Measurements from ENCODE around the gene MOB3C. TPM values are rescaled to one million over a fixed set of nuclear protein-coding genes. Genes with fewer than 3 reads are reported as not detected.

MOB3C gene
- total RNA-seq, 2 experiments from 2014 or later = 2.7 to 3.8 TPM

DNA sequence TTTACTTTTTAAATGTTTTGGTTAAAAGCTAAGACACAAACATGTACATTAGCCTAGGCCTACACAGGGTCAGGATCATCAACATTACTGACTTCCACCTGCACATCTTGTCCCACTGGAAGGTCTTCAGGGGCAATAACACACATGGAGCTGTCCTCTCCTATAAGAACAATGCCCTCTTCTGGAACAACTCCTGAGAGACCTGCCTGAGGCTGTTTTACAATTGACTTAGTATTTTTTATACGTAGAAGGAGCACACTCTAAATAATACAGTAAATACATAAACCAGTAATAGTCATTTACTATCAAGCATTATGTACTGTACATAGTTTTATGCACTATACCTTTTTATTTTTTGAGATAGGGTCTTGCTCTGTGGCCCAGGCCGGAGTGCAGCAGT, 14.1 kb upstream of the MOB3C start:
- ChIA-PET CTCF (ENCODE audit: unreplicated experiment) (no interaction called here), POLR2A (interaction anchor here (0.6 to 1.5 kb wide), 4 partner anchors 9 to 14 kb away, joined by 3 to 5 read pairs (median 4); partner anchors contain the start of gene MOB3C)
- no peak overlapping the region for H2AFZ ChIP-seq (ENCODE audit: low read length)
- BruUV-seq (replicated peaks) = no TSS peak
- TF ChIP-seq, protein P1, sequence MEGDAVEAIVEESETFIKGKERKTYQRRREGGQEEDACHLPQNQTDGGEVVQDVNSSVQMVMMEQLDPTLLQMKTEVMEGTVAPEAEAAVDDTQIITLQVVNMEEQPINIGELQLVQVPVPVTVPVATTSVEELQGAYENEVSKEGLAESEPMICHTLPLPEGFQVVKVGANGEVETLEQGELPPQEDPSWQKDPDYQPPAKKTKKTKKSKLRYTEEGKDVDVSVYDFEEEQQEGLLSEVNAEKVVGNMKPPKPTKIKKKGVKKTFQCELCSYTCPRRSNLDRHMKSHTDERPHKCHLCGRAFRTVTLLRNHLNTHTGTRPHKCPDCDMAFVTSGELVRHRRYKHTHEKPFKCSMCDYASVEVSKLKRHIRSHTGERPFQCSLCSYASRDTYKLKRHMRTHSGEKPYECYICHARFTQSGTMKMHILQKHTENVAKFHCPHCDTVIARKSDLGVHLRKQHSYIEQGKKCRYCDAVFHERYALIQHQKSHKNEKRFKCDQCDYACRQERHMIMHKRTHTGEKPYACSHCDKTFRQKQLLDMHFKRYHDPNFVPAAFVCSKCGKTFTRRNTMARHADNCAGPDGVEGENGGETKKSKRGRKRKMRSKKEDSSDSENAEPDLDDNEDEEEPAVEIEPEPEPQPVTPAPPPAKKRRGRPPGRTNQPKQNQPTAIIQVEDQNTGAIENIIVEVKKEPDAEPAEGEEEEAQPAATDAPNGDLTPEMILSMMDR (conservative IDR thresholded peaks at IDR 0.05; ENCODE audit: low read length) = no peak
- no peak for TF ChIP-seq EZH2phosphoT487 (IDR thresholded peaks at IDR 0.05; ENCODE audit: borderline replicate concordance, low read depth, low read length)
- no peaks in the 10 kb centered on the region for H3K9me2 ChIP-seq (ENCODE audit: insufficient read depth, low read length)
- no peaks in the 10 kb centered on the region for H4K20me1 ChIP-seq (ENCODE audit: insufficient read depth, low read length)
- H3K9me3 ChIP-seq (ENCODE audit: low read length) = no peaks in the 10 kb centered on the region
- no peaks in the 10 kb centered on the region for H3K4me1 ChIP-seq (ENCODE audit: insufficient read depth, low read length, poor library complexity, severe bottlenecking)
- peaks cover 27% of the 10 kb centered on the region for H3K36me3 ChIP-seq (ENCODE audit: insufficient read depth, low read length)
- no peak for DNase-seq (ENCODE audit: low spot score)
- no peak overlapping the region for H3K4me2 ChIP-seq (ENCODE audit: low read length)
- intact Hi-C loops (cut with micrococcal nuclease; ENCODE audit: unreplicated experiment) = no loop called here
- no peaks in the 10 kb centered on the region for H3K79me2 ChIP-seq (ENCODE audit: insufficient read depth, low read depth, low read length)
- no peak overlapping the region for H3K27ac ChIP-seq (ENCODE audit: low read depth, low read length, poor library complexity, severe bottlenecking)
- H3K4me3 ChIP-seq (ENCODE audit: low read depth, low read length, poor library complexity, severe bottlenecking) = no peak overlapping the region

DNA sequence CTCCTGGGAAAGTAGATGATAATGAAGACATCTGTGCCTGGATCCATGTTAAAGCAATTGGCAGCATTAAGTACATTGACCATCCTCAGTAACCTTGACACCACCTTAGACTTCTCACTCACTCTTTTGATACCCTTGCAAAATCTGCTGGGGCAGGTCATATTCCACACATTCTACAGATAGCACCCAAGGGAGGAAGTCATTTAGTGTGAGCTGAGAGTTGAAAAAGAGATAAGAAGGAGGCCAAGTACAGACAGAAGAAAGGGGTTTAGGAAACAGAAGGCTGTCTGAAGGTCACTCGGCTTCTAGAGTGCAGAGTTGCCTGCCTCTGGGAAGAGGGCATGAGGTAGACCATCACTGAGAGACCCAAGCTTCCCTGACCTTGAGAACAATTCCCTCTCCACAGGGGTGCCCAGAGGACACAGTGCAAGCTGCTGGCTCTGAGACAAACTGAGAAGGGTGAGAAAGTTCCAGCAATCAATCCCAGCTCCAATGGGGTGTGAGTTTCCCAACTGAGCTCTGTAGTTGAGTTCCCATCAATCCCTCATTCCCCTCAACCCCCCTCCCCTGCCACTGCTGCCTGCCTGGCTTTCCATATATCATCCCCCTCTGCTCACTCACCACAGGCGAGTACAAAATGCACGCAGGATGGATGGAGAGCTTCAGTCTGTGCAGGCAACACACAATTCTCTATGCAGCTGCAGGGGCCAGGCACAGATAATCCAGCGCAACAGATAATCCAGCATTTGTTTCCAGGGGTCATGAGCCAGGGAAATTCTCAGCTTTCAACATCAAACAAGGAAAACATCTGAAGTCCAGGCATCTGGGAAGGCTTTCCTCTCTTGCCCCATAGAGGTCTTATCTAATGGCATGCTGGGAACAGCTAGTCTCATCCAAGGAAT, 7.4 kb upstream of the MOB3C start:
- H2AFZ ChIP-seq (ENCODE audit: low read length) = no peak overlapping the region
- CTCF ChIA-PET (ENCODE audit: unreplicated experiment) = interaction anchor here (0.7 kb wide), 1 partner anchor 1571 kb away, joined by 3 read pairs; no protein-coding TSS in a partner anchor
- no TSS peak for BruUV-seq (replicated peaks)
- no peaks in the 10 kb centered on the region for H3K79me2 ChIP-seq (ENCODE audit: insufficient read depth, low read depth, low read length)
- H3K27ac ChIP-seq (ENCODE audit: low read depth, low read length, poor library complexity, severe bottlenecking) = no peak overlapping the region
- H3K36me3 ChIP-seq (ENCODE audit: insufficient read depth, low read length) = no peaks in the 10 kb centered on the region
- TF ChIP-seq, protein P1 (conservative IDR thresholded peaks at IDR 0.05; ENCODE audit: low read length) = no peak
- no peak for TF ChIP-seq EZH2phosphoT487 (IDR thresholded peaks at IDR 0.05; ENCODE audit: borderline replicate concordance, low read depth, low read length)
- H3K4me3 ChIP-seq (ENCODE audit: low read depth, low read length, poor library complexity, severe bottlenecking) = no peak overlapping the region
- POLR2A ChIA-PET = interaction anchor here (1.0 to 1.2 kb wide), 2 partner anchors 12 to 19 kb away, joined by 3 read pairs; no protein-coding TSS in a partner anchor
- no peaks in the 10 kb centered on the region for H4K20me1 ChIP-seq (ENCODE audit: insufficient read depth, low read length)
- intact Hi-C loops (cut with micrococcal nuclease; ENCODE audit: unreplicated experiment) = no loop called here
- DNase-seq (ENCODE audit: low spot score) = no peak
- H3K4me1 ChIP-seq (ENCODE audit: insufficient read depth, low read length, poor library complexity, severe bottlenecking) = no peaks in the 10 kb centered on the region
- H3K9me2 ChIP-seq (ENCODE audit: insufficient read depth, low read length) = no peaks in the 10 kb centered on the region
- no peaks in the 10 kb centered on the region for H3K9me3 ChIP-seq (ENCODE audit: low read length)
- H3K4me2 ChIP-seq (ENCODE audit: low read length) = no peak overlapping the region

DNA sequence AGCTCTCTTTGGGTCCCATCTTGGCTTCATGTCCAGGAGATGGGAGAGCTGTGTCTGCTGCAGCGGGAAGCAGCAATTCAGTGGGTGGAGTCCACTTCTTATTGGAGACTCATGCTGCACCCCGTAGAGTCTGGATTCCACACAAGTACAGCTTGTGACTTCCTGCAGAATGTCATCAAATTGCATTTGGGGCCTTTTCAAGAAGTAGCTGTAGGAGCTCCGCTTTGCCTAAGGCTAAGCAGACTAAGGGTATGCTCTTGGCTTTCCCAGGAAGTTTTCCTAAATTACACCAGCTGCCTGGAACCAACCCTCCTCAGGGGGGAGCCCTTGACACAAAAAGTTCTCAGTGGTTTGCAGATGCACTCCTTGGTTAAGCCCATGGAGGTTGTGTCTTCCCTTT, 5.7 kb upstream of the MOB3C start:
- TF ChIP-seq EZH2phosphoT487 (IDR thresholded peaks at IDR 0.05; ENCODE audit: borderline replicate concordance, low read depth, low read length) = no peak
- TF ChIP-seq, protein P1 (conservative IDR thresholded peaks at IDR 0.05; ENCODE audit: low read length) = peak; percentile 68
- Histone ChIP-seq H3K79me2 (ENCODE audit: insufficient read depth, low read depth, low read length) (no peaks in the 10 kb centered on the region), H3K4me1 (ENCODE audit: insufficient read depth, low read length, poor library complexity, severe bottlenecking) (no peaks in the 10 kb centered on the region), H3K36me3 (ENCODE audit: insufficient read depth, low read length) (no peaks in the 10 kb centered on the region), H2AFZ (ENCODE audit: low read length) (no peak overlapping the region), H3K9me3 (ENCODE audit: low read length) (no peaks in the 10 kb centered on the region), H3K4me3 (ENCODE audit: low read depth, low read length, poor library complexity, severe bottlenecking) (no peak overlapping the region), H3K4me2 (ENCODE audit: low read length) (no peak overlapping the region), H4K20me1 (ENCODE audit: insufficient read depth, low read length) (no peaks in the 10 kb centered on the region), H3K9me2 (ENCODE audit: insufficient read depth, low read length) (no peaks in the 10 kb centered on the region), H3K27ac (ENCODE audit: low read depth, low read length, poor library complexity, severe bottlenecking) (no peak overlapping the region)
- ChIA-PET POLR2A (no interaction called here), CTCF (ENCODE audit: unreplicated experiment) (no interaction called here)
- intact Hi-C loops (cut with micrococcal nuclease; ENCODE audit: unreplicated experiment) = no loop called here
- BruUV-seq (replicated peaks) = no TSS peak
- peak; percentile 8 for DNase-seq (ENCODE audit: low spot score)

Measured in OCI-LY7 (cell line).